PC-3 (cell line): ENCODE measurements around the gene ADCY5.

ENCODE experiments used
- CTCF ChIP-seq: fragments of 300-600 bp; sonication (generic); conservative IDR thresholded peaks from 2 replicates; pipeline ENCODE4 v1.5.1; 2017; ENCODE audit warnings: antibody characterized with exemption, low read depth, mild to moderate bottlenecking, low read length
- EZH2phosphoT487 ChIP-seq: fragments of 300-600 bp; sonication (generic); IDR thresholded peaks from 2 replicates; pipeline ENCODE4 v1.6.1; 2018; ENCODE audit warnings: mild to moderate bottlenecking, antibody characterized with exemption, low read length, borderline replicate concordance

GRCh38 chr3:123239756-123240155, 209.1 kb downstream of the ADCY5 start:
- TF ChIP-seq EZH2phosphoT487 (no peak), CTCF (no peak)
